Adrenal gland (tissue), 5 donors: Measurements from ENCODE around the gene NHEJ1.

Experiments used
- CTCF ChIP-seq, 6 experiments: fragments of 450-650 bp in 4 of 6; fragments of 200-600 bp in 2 of 6; sonication (generic) in 1 of 6; IDR thresholded peaks; 1 replicate in 5 of 6; 2 replicates in 1 of 6; pipeline versions ENCODE4 v1.5.1 to v1.8.0; 2016 to 2021; ENCODE audit warnings: antibody characterized with exemption in 6 of 6, mild to moderate bottlenecking in 2 of 6, moderate library complexity in 1 of 6
- POLR2A ChIP-seq, 2 donors: fragments of 450-650 bp; IDR thresholded peaks; one replicate each; pipeline ENCODE4 v1.6.1; 2017; ENCODE audit warnings: antibody characterized with exemption in 2 of 2, mild to moderate bottlenecking in 2 of 2, moderate library complexity in 1 of 2
- donor health status: DM: no; HTN: no; CAD: no.

- no peak for TF ChIP-seq CTCF (IDR thresholded peaks at IDR 0.05)
- no peak for TF ChIP-seq POLR2A (IDR thresholded peaks at IDR 0.05)
Measured at GRCh38 chr2:219056176-219056895, 104.3 kb downstream of the NHEJ1 start.
